K562 (cell line): Measurements from ENCODE around the gene DYNLL1.

Experiments
- JUNB ChIP-seq: fragments of 450-650 bp; formaldehyde crosslinking; conservative IDR thresholded peaks from 2 replicates; pipeline ENCODE4 v1.4.0; 2020; ENCODE audit warnings: mild to moderate bottlenecking
- TF ChIP-seq, protein P1 (sequence below): IDR thresholded peaks from 2 replicates; pipeline ENCODE4 v1.6.1; 2011; ENCODE audit not compliant: insufficient read length; ENCODE audit errors: extremely low read depth

DNA sequence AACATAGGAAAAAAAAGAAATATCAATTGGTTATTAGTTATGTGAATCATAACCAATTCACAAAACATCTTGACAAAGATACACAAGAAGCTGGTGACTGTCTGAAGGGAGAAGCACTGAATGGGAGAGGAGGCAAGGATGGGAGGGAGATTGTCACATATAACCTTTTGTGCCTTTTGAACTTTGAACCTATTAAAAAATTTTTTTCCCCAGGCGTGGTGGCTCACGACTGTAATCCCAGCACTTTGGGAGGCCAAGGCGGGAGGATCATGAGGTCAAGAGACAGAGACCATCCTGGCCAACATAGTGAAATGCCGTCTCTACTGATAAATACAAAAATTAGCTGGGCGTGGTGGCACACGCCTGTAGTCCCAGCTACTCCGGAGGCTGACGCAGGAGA, 12.6 kb downstream of the DYNLL1 start:
- TF ChIP-seq, protein P1, sequence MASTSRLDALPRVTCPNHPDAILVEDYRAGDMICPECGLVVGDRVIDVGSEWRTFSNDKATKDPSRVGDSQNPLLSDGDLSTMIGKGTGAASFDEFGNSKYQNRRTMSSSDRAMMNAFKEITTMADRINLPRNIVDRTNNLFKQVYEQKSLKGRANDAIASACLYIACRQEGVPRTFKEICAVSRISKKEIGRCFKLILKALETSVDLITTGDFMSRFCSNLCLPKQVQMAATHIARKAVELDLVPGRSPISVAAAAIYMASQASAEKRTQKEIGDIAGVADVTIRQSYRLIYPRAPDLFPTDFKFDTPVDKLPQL, result no peak
- TF ChIP-seq JUNB (CRISPR knock-in tag), result no peak
